HepG2 (cell line): ENCODE measurements around the gene CCNB1. TPM values are rescaled to one million over a fixed set of nuclear protein-coding genes. Genes with fewer than 3 reads are reported as not detected.
A peak's percentile ranks its signal among the peaks of the same experiment; 100 is the strongest.

Experiments used
- AGO1 ChIP-seq: fragments of 200-400 bp; formaldehyde crosslinking; IDR thresholded peaks from 2 replicates; pipeline ENCODE4 v1.6.1; 2017; ENCODE audit warnings: mild to moderate bottlenecking, low read depth, low read length, moderate library complexity; ENCODE audit not compliant: poor library complexity, severe bottlenecking
- AKAP8 ChIP-seq: sonication (generic); formaldehyde crosslinking; IDR thresholded peaks from 2 replicates; pipeline ENCODE4 v1.5.1; 2020; ENCODE audit warnings: mild to moderate bottlenecking, missing genetic modification reagents
- FOXM1 ChIP-seq: sonication (generic); formaldehyde crosslinking; IDR thresholded peaks from 2 replicates; pipeline ENCODE4 v1.5.0; 2020; ENCODE audit warnings: missing genetic modification reagents
- GABPA ChIP-seq, 2 experiments: IDR thresholded peaks; 2 replicates each; pipeline ENCODE4 v1.6.1; 2011 to 2016; ENCODE audit warnings: low read depth in 2 of 2, low read length in 1 of 2, missing biosample characterization in 1 of 2, missing genetic modification characterization in 1 of 2
- JUN ChIP-seq: sonication (generic); formaldehyde crosslinking; IDR thresholded peaks from 2 replicates; pipeline ENCODE4 v1.4.0; 2020; ENCODE audit warnings: mild to moderate bottlenecking, missing genetic modification reagents
- MAFK ChIP-seq, 2 experiments: IDR thresholded peaks in 1 of 2; conservative IDR thresholded peaks in 1 of 2; 2 replicates each; pipeline ENCODE4 v1.6.1; 2011; ENCODE audit warnings: improper control_type of control experiment in 2 of 2, low read length in 2 of 2
- MIER2 ChIP-seq: IDR thresholded peaks from 2 replicates; pipeline ENCODE4 v1.6.1; 2016; ENCODE audit warnings: missing biosample characterization, missing genetic modification reagents
- RARG ChIP-seq: sonication (generic); formaldehyde crosslinking; IDR thresholded peaks from 2 replicates; pipeline ENCODE4 v1.4.0; 2020; ENCODE audit warnings: low read depth, mild to moderate bottlenecking, missing genetic modification reagents
- SAFB2 ChIP-seq: sonication (generic); formaldehyde crosslinking; IDR thresholded peaks from 2 replicates; pipeline ENCODE4 v1.5.1; 2020; ENCODE audit warnings: missing genetic modification reagents, low read depth, mild to moderate bottlenecking, borderline replicate concordance
- U2AF1 ChIP-seq: fragments of 200-400 bp; formaldehyde crosslinking; optimal IDR thresholded peaks from 2 replicates; pipeline ENCODE3; 2017; ENCODE audit warnings: mild to moderate bottlenecking, low read depth, low read length
- ZBTB7B ChIP-seq: sonication (generic); formaldehyde crosslinking; IDR thresholded peaks from 2 replicates; pipeline ENCODE4 v1.4.0; 2020; ENCODE audit warnings: missing genetic modification reagents
- ZNF446 ChIP-seq: sonication (generic); formaldehyde crosslinking; IDR thresholded peaks from 2 replicates; pipeline ENCODE4 v1.5.0; 2020; ENCODE audit warnings: mild to moderate bottlenecking, missing genetic modification reagents
- ZNF660 ChIP-seq: sonication (generic); formaldehyde crosslinking; IDR thresholded peaks from 2 replicates; pipeline ENCODE4 v1.5.1; 2020; ENCODE audit warnings: mild to moderate bottlenecking, low read depth, missing genetic modification reagents, borderline replicate concordance
- polyA plus RNA-seq, 8 experiments: library from polyadenylated mRNA; depleted of rRNA in 3 of 8; stranded (reverse) in 7 of 8; unstranded in 1 of 8; fragments of >200 nt; fragmentation: Illumina TruSeq in 4 of 8; extraction: Trizol in 4 of 8; gene quantifications; 2 replicates each; pipeline versions ENCODE4 v1.2.1 to v1.2.3, GENCODE V29; 2011 to 2016; ENCODE audit warnings: low read depth in 4 of 8, missing spikeins in 1 of 8, mixed read lengths in 1 of 8; ENCODE audit not compliant: insufficient read depth in 1 of 8
- total RNA-seq, 5 experiments: library from RNA; depleted of rRNA; stranded (reverse); fragments of >200 nt; fragmentation: Illumina TruSeq; extraction: Trizol; gene quantifications; 2 replicates each; pipeline ENCODE4 v1.2.3, GENCODE V29; 2016; ENCODE audit warnings: low read depth in 1 of 5
- TF ChIP-seq, protein P1 (sequence below): sonication (generic); formaldehyde crosslinking; conservative IDR thresholded peaks from 2 replicates; pipeline ENCODE4 v1.8.0; 2022; ENCODE audit warnings: mild to moderate bottlenecking, moderate library complexity, missing genetic modification reagents
- TF ChIP-seq, protein P2 (sequence below): sonication (generic); formaldehyde crosslinking; IDR thresholded peaks from 2 replicates; pipeline ENCODE4 v1.4.0; 2020; ENCODE audit warnings: mild to moderate bottlenecking, missing genetic modification reagents
- TF ChIP-seq, protein P3 (sequence below): IDR thresholded peaks from 2 replicates; pipeline ENCODE4 v1.6.1; 2016; ENCODE audit warnings: low read depth, control low read depth
- TF ChIP-seq, protein P4 (sequence below): sonication (generic); formaldehyde crosslinking; IDR thresholded peaks from 2 replicates; pipeline ENCODE4 v1.4.0; 2020; ENCODE audit warnings: mild to moderate bottlenecking, missing genetic modification reagents
- TF ChIP-seq, protein P5 (sequence below), 2 experiments: sonication (generic) in 1 of 2; formaldehyde crosslinking in 1 of 2; IDR thresholded peaks; 2 replicates each; pipeline versions ENCODE4 v1.5.1 to v1.6.1; 2011 to 2020; ENCODE audit warnings: borderline replicate concordance in 1 of 2, low read depth in 1 of 2, low read length in 1 of 2, mild to moderate bottlenecking in 1 of 2, missing genetic modification reagents in 1 of 2, moderate library complexity in 1 of 2

The CCNB1 gene
- total and polyA plus RNA-seq, 2 of the 13 experiments (the other 11 are each of a cell fraction or from before 2014, with no cell fraction given), result 82.3 to 316 TPM

DNA sequence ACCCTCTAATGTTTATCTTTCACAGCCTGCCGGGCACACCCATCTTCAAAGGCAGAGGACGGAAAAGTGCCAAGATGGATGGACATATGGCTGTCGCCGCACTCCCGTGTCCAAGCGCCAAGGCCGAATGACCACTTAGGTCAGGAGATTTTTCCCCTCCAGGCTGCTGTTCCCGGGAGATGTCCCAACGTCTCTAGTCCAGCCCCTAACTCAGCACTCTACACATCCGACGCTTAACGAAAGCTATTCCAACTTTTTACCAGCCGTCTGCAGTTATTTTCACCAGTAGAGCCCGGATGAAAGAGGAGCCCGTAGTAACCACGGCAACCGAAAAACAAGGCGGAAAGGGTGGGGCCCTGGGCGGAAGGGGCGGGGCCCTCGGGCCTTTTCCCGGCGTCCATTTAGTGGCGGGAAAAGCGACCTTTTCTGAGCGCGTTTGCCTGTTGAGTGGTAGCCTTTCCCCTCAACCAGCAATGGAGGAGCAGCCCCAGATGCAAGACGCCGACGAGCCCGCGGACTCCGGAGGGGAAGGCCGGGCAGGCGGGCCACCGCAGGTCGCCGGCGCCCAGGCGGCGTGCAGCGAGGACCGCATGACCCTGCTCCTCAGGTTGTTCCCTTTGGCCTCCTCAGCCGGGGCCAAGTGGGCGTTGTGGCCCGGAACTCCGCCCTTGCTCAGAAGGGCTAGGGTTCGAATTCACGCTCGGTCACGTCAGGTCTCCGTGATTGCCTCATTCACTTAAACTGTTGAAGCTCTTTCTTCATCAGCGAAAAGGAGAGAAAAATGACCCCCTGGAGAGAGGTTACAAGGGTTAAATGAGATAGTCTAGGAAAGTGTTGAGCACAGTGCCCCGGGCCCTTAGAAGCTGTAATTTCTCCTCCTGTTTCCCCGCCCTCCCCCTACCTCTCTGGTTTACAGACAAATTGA is 22.5 kb downstream of the CCNB1 start, which contains the start of gene CENPH (continued):
- TF ChIP-seq, protein P1, sequence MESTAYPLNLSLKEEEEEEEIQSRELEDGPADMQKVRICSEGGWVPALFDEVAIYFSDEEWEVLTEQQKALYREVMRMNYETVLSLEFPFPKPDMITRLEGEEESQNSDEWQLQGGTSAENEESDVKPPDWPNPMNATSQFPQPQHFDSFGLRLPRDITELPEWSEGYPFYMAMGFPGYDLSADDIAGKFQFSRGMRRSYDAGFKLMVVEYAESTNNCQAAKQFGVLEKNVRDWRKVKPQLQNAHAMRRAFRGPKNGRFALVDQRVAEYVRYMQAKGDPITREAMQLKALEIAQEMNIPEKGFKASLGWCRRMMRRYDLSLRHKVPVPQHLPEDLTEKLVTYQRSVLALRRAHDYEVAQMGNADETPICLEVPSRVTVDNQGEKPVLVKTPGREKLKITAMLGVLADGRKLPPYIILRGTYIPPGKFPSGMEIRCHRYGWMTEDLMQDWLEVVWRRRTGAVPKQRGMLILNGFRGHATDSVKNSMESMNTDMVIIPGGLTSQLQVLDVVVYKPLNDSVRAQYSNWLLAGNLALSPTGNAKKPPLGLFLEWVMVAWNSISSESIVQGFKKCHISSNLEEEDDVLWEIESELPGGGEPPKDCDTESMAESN (CRISPR knock-in tag), result peak; percentile 75; the same call in 1 of the 2 replicates
- TF ChIP-seq, protein P2, sequence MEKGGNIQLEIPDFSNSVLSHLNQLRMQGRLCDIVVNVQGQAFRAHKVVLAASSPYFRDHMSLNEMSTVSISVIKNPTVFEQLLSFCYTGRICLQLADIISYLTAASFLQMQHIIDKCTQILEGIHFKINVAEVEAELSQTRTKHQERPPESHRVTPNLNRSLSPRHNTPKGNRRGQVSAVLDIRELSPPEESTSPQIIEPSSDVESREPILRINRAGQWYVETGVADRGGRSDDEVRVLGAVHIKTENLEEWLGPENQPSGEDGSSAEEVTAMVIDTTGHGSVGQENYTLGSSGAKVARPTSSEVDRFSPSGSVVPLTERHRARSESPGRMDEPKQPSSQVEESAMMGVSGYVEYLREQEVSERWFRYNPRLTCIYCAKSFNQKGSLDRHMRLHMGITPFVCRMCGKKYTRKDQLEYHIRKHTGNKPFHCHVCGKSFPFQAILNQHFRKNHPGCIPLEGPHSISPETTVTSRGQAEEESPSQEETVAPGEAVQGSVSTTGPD (CRISPR knock-in tag), result no peak
- TF ChIP-seq, protein P3, sequence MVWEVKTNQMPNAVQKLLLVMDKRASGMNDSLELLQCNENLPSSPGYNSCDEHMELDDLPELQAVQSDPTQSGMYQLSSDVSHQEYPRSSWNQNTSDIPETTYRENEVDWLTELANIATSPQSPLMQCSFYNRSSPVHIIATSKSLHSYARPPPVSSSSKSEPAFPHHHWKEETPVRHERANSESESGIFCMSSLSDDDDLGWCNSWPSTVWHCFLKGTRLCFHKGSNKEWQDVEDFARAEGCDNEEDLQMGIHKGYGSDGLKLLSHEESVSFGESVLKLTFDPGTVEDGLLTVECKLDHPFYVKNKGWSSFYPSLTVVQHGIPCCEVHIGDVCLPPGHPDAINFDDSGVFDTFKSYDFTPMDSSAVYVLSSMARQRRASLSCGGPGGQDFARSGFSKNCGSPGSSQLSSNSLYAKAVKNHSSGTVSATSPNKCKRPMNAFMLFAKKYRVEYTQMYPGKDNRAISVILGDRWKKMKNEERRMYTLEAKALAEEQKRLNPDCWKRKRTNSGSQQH, result peak; percentile 83; the same call in 1 of the 2 replicates
- TF ChIP-seq ZNF446 (CRISPR knock-in tag), result no peak
- peak; percentile 69; the same call in 1 of the 2 replicates for TF ChIP-seq AKAP8 (CRISPR knock-in tag)
- no peak for TF ChIP-seq AGO1
- TF ChIP-seq MIER2 (CRISPR knock-in tag), result no peak
- TF ChIP-seq RARG (CRISPR knock-in tag), result no peak
- TF ChIP-seq FOXM1, result no peak
- TF ChIP-seq, protein P4, sequence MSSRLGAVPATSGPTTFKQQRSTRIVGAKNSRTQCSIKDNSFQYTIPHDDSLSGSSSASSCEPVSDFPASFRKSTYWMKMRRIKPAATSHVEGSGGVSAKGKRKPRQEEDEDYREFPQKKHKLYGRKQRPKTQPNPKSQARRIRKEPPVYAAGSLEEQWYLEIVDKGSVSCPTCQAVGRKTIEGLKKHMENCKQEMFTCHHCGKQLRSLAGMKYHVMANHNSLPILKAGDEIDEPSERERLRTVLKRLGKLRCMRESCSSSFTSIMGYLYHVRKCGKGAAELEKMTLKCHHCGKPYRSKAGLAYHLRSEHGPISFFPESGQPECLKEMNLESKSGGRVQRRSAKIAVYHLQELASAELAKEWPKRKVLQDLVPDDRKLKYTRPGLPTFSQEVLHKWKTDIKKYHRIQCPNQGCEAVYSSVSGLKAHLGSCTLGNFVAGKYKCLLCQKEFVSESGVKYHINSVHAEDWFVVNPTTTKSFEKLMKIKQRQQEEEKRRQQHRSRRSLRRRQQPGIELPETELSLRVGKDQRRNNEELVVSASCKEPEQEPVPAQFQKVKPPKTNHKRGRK, result no peak
- TF ChIP-seq, protein P5, sequence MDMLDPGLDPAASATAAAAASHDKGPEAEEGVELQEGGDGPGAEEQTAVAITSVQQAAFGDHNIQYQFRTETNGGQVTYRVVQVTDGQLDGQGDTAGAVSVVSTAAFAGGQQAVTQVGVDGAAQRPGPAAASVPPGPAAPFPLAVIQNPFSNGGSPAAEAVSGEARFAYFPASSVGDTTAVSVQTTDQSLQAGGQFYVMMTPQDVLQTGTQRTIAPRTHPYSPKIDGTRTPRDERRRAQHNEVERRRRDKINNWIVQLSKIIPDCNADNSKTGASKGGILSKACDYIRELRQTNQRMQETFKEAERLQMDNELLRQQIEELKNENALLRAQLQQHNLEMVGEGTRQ (IDR thresholded peaks at IDR 0.05; ENCODE audit: low read depth, low read length), result no peak
- TF ChIP-seq, protein P5 (CRISPR knock-in tag; IDR thresholded peaks at IDR 0.05; ENCODE audit: borderline replicate concordance), result no peak
- peak; percentile 59; the same call in 1 of the 2 replicates for TF ChIP-seq SAFB2 (CRISPR knock-in tag)
- TF ChIP-seq ZBTB7B, result peak; percentile 35; the same call in 1 of the 2 replicates
- TF ChIP-seq JUN (CRISPR knock-in tag), result no peak
- no peak for TF ChIP-seq MAFK (conservative IDR thresholded peaks at IDR 0.05 in 1 of 2, IDR thresholded peaks at IDR 0.05 in 1 of 2; ENCODE audit: low read length in 2 of 2)
- peak; percentile 72 for TF ChIP-seq GABPA (IDR thresholded peaks at IDR 0.05; ENCODE audit: low read depth, low read length)
- peak; percentile 95 for TF ChIP-seq GABPA (CRISPR knock-in tag; IDR thresholded peaks at IDR 0.05; ENCODE audit: low read depth)
- TF ChIP-seq ZNF660 (CRISPR knock-in tag), result no peak
- no peak for TF ChIP-seq U2AF1
